GM21528 (cell line): ENCODE measurements around the gene TMEM69.

ENCODE experiments used
- ATAC-seq: cut with Tn5 transposase; IDR thresholded peaks from one replicate; pipeline ENCODE4 v1.9.1; 2021; ENCODE audit warnings: mild to moderate bottlenecking, moderate library complexity; ENCODE audit not compliant: unreplicated experiment, low FRiP score

Gene TMEM69, protein sequence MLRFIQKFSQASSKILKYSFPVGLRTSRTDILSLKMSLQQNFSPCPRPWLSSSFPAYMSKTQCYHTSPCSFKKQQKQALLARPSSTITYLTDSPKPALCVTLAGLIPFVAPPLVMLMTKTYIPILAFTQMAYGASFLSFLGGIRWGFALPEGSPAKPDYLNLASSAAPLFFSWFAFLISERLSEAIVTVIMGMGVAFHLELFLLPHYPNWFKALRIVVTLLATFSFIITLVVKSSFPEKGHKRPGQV

DNA sequence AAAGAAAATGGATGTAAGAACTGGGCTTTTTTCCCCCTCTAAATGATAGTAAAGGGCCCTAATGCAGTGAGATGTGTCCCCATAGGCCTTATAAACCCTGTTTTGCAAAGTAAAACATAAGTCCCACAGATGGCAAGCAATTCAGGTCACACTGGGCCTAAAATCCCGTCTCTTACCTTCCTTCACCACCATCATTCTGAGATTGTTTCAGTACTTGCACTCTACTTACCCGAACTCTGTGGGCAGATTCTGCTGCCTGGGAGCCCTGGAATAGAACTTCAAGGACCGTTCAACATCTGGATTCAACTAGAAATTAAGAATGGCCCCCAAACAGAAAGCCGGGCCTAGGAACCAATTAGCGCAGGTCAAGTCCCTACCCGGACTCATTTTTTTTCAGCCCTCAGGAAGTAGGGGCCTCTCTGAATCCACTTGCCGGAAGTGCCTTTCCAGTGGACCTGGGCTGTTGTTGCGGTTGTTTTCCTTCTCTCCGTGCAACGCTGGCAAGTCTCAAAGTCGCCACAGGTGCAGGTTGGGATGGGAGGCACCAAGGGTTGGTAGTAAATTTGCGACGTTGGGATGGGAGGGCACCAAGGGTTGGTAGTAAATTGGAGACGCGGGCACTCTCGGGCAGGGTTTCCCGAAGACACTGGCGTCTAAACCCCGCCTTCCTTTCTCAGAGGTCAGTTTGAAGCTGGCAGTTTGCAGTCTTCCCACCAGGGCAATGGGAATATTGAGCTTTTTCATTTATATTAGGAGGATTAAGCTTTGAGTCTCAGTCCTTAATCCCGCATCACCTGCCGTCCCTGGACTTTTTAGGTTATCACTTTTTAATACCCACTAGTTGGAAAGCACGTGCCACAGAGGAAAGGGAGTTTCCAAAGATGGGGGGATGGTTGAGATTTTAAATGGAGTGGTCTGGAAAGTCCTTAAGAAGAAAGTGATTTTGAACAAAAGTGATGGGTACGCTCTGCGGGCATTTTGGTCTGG, at the start of gene TMEM69:
Gene TMEM69, plus strand, starts transcription at position 428 of the 987 bp plus-strand sequence. CDS start 2,888 bp downstream, outside the sequence.
- ATAC-seq = peak; percentile 26

- no peak for ATAC-seq
Measured at GRCh38 chr1:45640293-45640692, 47.7 kb upstream of the TMEM69 start.

- no peak for ATAC-seq
Measured at GRCh38 chr1:45643321-45643720, 44.7 kb upstream of the TMEM69 start.

DNA sequence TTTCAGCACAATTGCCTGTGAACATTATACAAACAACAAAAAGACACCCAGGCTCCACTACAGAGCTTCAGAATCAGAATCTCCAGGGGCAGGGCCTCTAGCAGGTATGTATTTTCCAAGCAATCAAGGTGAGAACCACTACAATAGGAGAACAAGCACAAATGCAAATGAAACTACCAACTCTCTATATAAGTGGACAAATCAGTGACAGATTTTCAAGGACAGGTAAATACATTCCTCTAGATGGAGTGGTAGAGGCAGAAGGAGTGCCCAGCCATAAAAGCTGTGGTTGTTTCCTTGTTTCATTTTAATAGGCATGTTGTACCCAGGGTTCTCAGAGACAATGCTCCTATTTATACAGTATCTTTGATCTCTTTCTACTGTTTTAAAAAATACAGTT, 44.0 kb upstream of the TMEM69 start:
- ATAC-seq = no peak

GRCh38 chr1:45644661-45645060, 43.3 kb upstream of the TMEM69 start:
- no peak for ATAC-seq

DNA sequence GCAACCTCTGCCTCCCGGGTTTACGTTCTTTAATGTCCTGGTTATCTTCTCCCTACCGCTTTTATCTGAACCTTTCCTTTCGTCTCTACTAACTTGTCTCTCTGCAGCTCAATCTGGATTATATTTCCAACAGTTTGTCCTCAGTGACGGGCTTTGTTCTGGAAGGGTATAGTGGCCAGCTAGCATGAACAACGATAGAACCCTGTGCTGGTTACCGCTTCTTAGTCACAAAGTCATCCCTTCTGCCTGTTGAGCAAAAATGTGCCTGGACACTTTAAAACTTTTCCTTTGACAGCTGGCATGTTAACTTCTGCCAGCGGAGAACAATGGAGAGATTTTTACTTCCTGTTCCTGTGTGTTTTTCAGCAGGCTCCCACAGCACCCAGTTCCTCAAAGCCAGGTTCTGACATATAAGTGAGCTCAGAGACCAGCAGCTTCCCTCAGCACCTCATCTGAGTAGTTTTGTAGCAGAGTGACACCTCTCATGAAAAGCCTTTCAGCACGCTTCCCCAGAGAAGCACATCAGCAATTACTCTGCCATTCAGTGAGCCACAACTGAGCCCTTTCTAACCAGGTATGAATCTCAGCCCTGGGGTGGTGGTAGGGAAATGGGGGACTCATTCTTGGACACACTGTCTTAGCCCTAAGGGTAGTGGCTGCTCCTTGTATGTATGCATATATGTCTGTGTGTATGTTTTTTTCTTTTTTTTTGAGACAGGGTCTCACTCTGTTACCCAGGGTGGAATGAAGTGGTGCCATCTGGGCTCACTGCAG, 40.5 kb upstream of the TMEM69 start:
- no peak for ATAC-seq

DNA sequence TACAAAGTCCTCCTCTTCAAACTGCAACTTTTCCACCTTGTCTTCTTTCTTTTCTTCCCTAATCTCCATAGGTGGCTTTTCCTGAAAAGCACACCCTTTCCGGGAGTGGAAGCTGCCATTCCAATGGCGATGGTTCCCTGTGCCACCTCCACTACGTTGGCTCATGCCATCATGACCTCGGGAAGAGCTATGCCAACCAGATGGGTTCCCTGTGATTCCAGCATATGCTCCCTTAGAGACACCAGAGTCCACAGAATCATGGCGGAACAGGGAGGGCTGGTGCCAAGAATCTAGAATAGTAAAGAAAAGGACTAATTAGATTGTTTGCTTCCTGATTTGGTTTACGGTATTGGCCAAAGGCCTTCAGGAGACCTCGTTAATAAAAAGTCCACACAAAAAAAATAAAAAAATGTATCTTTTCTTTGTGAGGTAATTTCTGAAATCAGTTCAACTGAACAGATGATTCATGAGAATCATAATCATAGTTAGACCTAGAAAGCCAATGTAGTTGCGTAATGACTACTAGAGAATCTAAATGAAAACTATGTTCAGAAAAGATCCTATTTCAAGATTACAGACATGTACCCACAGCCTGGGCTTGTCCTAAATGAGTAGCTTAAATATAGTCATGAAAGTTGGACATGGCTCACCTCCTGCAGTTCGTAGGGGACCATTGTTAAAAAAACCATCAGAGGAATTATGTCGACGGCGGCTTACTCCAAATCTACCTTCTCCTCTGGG, 33.3 kb upstream of the TMEM69 start:
- no peak for ATAC-seq

GRCh38 chr1:45656573-45657226, 31.3 kb upstream of the TMEM69 start:
- no peak for ATAC-seq

DNA sequence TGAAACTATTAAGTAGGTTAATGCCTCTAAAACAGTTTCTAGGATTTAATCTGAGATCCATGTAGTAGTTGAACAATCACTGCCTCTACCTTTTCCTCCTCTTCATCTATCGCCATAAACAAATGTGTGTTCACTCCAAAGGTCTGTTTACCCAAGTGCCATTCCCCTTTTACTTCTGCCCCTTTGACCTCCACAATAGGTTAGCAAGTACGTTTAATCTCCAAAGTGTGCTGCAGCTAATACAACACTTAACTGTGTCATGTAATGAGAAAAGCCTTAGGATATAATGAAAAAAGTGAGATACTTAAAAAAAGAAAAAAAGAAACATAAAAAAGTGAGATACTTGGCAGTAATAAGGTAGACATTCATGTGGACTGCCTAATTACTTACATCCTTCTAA, 29.8 kb upstream of the TMEM69 start:
- ATAC-seq = no peak

DNA sequence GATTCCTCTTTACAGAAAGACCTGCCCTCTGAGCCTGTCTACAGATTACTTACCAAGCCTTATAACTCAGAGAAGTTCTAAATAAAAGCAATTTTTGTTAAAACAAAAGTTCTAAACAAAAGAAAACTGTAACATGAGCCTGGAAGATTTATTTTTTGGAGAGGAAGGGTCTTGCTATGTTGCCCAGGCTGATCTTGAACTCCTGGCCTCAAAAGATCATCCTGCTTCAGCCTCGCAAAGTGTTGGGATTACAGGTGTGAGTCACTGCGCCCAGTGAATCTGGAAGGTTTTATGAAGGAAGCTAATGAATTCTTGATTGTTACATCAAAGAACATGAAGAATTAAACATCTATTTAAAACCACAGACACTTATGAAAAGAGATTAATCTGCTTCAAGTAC, 28.8 kb upstream of the TMEM69 start:
- no peak for ATAC-seq

DNA sequence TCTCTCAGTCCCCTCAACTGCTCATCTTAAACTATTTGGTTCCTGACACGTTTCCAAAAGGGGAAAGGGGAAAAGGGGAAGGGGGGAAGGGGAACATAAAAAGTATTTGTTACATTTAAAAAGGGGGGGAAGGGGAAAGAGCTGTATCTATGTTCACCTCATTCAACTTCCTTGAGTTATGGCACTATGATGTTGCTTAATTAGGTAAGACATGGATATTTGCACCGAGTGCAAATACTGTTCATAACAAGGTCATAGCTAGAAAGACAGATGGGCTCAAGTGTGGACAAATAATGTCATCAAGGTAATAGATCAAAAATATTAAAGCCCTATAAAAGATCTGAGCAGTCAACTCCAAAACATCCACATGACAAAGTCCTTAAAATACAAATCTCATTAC, 27.6 kb upstream of the TMEM69 start:
- no peak for ATAC-seq

DNA sequence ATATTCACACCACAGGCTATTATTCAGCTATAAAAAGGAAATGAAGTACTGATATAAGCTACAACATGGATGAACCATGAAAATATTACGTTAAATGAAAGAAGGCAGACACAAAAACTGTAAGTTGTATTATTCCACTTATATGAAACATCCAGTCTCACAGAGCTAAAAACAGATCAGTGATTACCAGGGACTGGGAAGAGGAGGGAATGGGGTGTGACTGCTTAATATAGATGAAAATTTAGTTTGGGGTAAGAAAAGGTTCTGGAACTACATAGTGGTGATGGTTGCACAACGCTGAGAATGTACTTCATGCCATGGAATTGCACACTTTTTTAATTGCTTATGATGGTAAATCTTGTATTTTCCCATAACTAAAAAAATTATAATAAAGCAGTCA, 21.1 kb upstream of the TMEM69 start:
- ATAC-seq = no peak

- no peak for ATAC-seq
Measured at GRCh38 chr1:45667321-45668111, 20.5 kb upstream of the TMEM69 start.

- ATAC-seq = no peak
Measured at GRCh38 chr1:45668526-45668925, 19.5 kb upstream of the TMEM69 start.

- no peak for ATAC-seq
Measured at GRCh38 chr1:45669379-45669778, 18.6 kb upstream of the TMEM69 start.

DNA sequence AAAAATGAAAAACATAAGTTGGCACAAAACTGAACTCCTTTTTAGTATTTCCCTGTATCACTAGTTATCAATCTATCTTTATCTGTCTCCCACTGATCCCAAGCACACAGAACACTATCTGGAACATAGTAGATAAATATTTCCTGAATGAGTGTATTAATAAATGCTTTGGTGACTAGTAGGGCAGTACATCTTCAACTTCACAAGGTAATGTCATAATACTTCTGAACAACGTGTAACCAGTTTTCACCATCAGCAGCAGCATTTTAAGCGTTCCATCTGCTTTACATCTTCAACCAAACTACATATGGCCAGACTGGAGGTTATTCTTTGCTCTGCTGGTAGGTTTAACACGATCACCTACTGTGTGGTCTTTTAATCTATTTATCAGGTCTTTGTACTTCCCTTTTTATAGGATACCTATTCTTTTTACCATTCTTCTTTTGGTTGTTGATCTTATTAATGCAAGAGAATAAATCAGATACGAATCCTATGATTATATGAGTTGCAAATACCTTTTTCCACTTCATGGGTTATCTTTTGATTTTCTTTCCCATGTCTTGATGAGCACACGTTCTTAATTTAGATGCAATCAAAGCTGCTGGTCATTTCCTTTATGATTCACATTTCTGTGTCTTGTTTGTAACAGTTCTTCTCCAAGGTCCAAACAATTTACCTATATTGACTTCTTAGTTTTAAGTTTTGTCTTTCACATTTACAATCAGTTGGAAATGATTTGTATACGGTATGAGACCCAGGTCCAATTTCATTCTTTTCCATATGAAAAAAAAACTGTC, 17.9 kb upstream of the TMEM69 start:
- no peak for ATAC-seq

GRCh38 chr1:45673956-45674355, 14.0 kb upstream of the TMEM69 start:
- no peak for ATAC-seq

DNA sequence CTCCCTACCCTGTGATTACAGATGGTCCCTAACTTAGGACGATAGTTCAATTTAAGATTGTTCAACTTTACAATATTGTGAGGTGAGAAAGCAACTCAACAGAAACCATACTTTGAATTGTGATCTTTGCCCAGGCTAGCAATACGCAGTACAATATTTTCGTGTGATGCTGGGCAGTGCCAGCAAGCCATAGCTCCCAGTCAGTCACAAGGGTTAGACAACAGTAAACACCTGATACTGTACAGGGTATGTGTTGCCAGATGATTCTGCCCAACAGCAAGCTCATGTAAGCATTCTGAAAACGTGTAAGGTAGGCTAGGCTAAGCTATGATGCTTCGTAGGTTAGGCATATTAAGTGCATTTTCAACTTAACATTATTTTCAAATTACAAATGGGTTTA, 13.5 kb upstream of the TMEM69 start:
- ATAC-seq = no peak
